Measurements from ENCODE around the gene NAPEPLD.
"Not testable (repeated sequence)": the region's sequence is repeated elsewhere in the genome, so short reads cannot be mapped to it uniquely, and the experiment has no call there.

NAPEPLD gene

GRCh38 chr7:103116511-103116910 is 32.4 kb downstream of the NAPEPLD start:
- TF ChIP-seq CTCF (IDR thresholded peaks at IDR 0.05; ENCODE audit: insufficient read depth, low read length, missing control alignments), result no peak
- no peak for DNase-seq (ENCODE audit: low read depth, low spot score)
- POLR2A ChIA-PET, result no interaction called here
- no peak overlapping the region for H3K4me3 ChIP-seq (ENCODE audit: low read depth, low read length)
- CTCF ChIA-PET, result no interaction called here

GRCh38 chr7:103115771-103116170 is 33.1 kb downstream of the NAPEPLD start:
- TF ChIP-seq CTCF (IDR thresholded peaks at IDR 0.05; ENCODE audit: insufficient read depth, low read length, missing control alignments), result no peak
- DNase-seq (ENCODE audit: low read depth, low spot score), result no peak
- no peak overlapping the region for H3K4me3 ChIP-seq (ENCODE audit: low read depth, low read length)
- CTCF ChIA-PET, result no interaction called here
- POLR2A ChIA-PET, result no interaction called here

GRCh38 chr7:103114576-103115008 is 34.3 kb downstream of the NAPEPLD start:
- ChIA-PET POLR2A (no interaction called here), CTCF (interaction anchor here (0.6 kb wide), 1 partner anchor 232 kb away, joined by 4 read pairs; no protein-coding TSS in a partner anchor)
- no peak for TF ChIP-seq CTCF (IDR thresholded peaks at IDR 0.05; ENCODE audit: insufficient read depth, low read length, missing control alignments)

GRCh38 chr7:103113164-103113563 is 35.7 kb downstream of the NAPEPLD start:
- POLR2A ChIA-PET, result no interaction called here
- no peak for TF ChIP-seq CTCF (IDR thresholded peaks at IDR 0.05; ENCODE audit: insufficient read depth, low read length, missing control alignments)
- peak; percentile 75 for DNase-seq (ENCODE audit: low read depth, low spot score)
- CTCF ChIA-PET, result no interaction called here
- H3K4me3 ChIP-seq (ENCODE audit: low read depth, low read length), result no peak overlapping the region

More at GRCh38 chr7:103114576-103115008, 34.3 kb downstream of the NAPEPLD start:
- H3K4me3 ChIP-seq (ENCODE audit: low read depth, low read length), result no peak overlapping the region
- DNase-seq (ENCODE audit: low read depth, low spot score), result no peak

GRCh38 chr7:103106703-103107070 is 42.2 kb downstream of the NAPEPLD start:
- DNase-seq (ENCODE audit: low read depth, low spot score); H3K4me3 ChIP-seq (ENCODE audit: low read depth, low read length); CTCF ChIA-PET; POLR2A ChIA-PET: not testable (repeated sequence)

GRCh38 chr7:103106005-103106702 is 42.7 kb downstream of the NAPEPLD start:
- DNase-seq (ENCODE audit: low read depth, low spot score), result no peak
- CTCF ChIA-PET, result no interaction called here
- POLR2A ChIA-PET, result no interaction called here
- H3K4me3 ChIP-seq (ENCODE audit: low read depth, low read length), result no peak overlapping the region
- no peak for TF ChIP-seq CTCF (IDR thresholded peaks at IDR 0.05; ENCODE audit: insufficient read depth, low read length, missing control alignments)

GRCh38 chr7:103101543-103101942 is 47.4 kb downstream of the NAPEPLD start:
- CTCF ChIA-PET, result no interaction called here
- POLR2A ChIA-PET, result interaction anchor here (0.6 kb wide), 1 partner anchor 45 kb away, joined by 3 read pairs; no protein-coding TSS in a partner anchor
- TF ChIP-seq CTCF (IDR thresholded peaks at IDR 0.05; ENCODE audit: insufficient read depth, low read length, missing control alignments), result no peak

More at GRCh38 chr7:103101543-103101942, 47.4 kb downstream of the NAPEPLD start:
- H3K4me3 ChIP-seq (ENCODE audit: low read depth, low read length), result no peak overlapping the region
- no peak for DNase-seq (ENCODE audit: low read depth, low spot score)
